Measurements from ENCODE around the gene PHF21B.
A peak's percentile ranks its signal among the peaks of the same experiment; 100 is the strongest.
"Not testable (repeated sequence)": the region's sequence is repeated elsewhere in the genome, so short reads cannot be mapped to it uniquely, and the experiment has no call there.

Gene PHF21B

DNA sequence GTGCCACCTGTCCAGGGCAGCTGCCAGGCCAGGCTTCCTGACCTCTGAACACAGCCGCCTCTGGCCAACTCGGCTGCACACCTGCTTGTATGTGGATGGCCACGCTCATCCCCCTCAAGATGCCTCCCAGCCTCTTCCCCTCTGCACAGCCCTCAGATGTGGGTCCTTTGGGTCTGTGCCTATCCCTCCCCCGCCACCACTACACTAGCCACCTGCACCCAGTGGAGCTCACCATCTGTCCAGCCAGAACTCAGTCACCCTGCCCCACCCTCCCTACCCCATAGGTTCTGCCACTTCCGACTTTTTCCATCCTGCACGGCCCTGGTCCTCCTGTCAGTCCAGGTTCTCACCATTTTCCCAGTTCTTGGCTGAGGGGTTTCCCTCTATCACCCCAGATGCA is 44.6 kb downstream of the PHF21B start:
- Histone ChIP-seq H3K9ac (ENCODE audit: insufficient read length) (no peak overlapping the region), H3K9me3 (ENCODE audit: low read depth, low read length) (no peaks in the 10 kb centered on the region), H3K27ac (no peak overlapping the region), H3K4me3 (no peak overlapping the region), H3K36me3 (ENCODE audit: insufficient read depth, low read length) (no peaks in the 10 kb centered on the region)
- TF ChIP-seq EZH2 (IDR thresholded peaks at IDR 0.05) (no peak), FOXP2 (optimal IDR thresholded peaks at IDR 0.05; ENCODE audit: control extremely low read depth, extremely low read length, insufficient read depth) (no peak), POLR2AphosphoS5 (IDR thresholded peaks at IDR 0.05; ENCODE audit: borderline replicate concordance, low read depth, low read length) (no peak)
- DNase-seq (ENCODE audit: low read depth, low spot score): no peak

DNA sequence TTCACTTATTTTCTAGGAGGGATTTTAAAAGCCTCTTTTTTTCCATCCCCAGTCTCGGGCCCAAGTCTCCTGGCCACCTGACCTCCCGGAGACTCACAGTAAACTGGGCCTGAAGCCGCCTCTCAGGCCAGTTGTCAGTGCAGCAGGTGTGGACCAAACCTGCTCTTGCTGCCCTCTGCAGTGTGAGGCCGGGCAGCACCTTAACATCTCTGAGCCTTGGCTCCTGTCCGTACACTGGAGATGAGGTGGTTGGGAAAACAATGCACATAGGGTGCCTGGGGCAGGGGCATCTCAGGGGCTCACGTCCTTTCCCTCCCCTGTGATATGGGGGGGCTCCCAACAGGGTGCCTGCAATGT is 45.1 kb downstream of the PHF21B start:
- no peaks in the 10 kb centered on the region for H3K36me3 ChIP-seq (ENCODE audit: insufficient read depth, low read length)
- H3K4me3 ChIP-seq: no peak overlapping the region
- no peak overlapping the region for H3K9ac ChIP-seq (ENCODE audit: insufficient read length)
- H3K27ac ChIP-seq: no peak overlapping the region
- TF ChIP-seq EZH2 (IDR thresholded peaks at IDR 0.05): no peak
- no peak for TF ChIP-seq FOXP2 (optimal IDR thresholded peaks at IDR 0.05; ENCODE audit: control extremely low read depth, extremely low read length, insufficient read depth)
- TF ChIP-seq POLR2AphosphoS5 (IDR thresholded peaks at IDR 0.05; ENCODE audit: borderline replicate concordance, low read depth, low read length): no peak
- H3K9me3 ChIP-seq (ENCODE audit: low read depth, low read length): no peaks in the 10 kb centered on the region
- DNase-seq (ENCODE audit: low read depth, low spot score): no peak

DNA sequence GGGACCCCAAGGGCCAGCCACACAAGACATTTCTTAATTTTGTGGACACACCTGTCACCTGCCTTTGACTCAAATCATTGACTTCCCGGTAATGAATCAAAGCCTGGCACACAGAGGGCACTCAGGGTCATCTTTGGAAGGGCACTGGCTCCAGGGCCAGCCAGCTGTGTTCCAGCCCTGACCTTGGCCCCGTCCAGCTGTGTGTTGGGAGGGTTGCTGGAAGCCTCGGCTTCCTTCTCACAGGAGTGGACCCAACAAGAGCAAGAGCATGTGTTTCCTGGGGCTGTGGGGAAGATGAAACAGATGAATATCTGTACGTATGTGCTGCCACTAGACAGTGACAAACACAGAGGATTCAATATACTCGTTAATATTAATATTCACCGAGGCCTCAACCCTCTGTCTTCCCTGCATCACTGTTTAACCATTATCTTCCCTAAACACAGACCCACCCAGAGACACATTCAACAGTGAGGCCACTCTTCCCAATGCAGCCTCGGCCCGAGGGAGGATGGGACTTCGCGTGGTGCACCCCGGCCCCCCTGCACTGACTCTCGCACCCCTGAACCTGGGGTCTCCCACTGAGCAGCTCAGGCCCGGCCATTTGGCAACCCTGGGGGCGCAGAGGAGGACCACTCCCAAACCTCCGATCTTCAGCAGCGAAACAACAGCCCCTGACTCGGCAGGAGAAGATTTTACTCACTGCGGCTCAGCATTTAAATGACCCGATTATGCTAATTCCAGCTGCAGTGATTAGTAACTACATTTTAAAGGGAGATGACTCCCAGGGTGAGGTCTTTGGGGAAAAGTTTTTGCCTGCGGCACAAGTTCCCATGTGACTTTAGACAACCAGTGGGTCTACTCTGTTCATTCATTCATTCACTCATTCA is 45.7 kb downstream of the PHF21B start:
- Histone ChIP-seq H3K4me3 (no peak overlapping the region), H3K9ac (ENCODE audit: insufficient read length) (no peak overlapping the region), H3K27ac (no peak overlapping the region), H3K9me3 (ENCODE audit: low read depth, low read length) (no peaks in the 10 kb centered on the region), H3K36me3 (ENCODE audit: insufficient read depth, low read length) (no peaks in the 10 kb centered on the region)
- TF ChIP-seq EZH2 (IDR thresholded peaks at IDR 0.05): no peak
- TF ChIP-seq FOXP2 (optimal IDR thresholded peaks at IDR 0.05; ENCODE audit: control extremely low read depth, extremely low read length, insufficient read depth): no peak
- no peak for TF ChIP-seq POLR2AphosphoS5 (IDR thresholded peaks at IDR 0.05; ENCODE audit: borderline replicate concordance, low read depth, low read length)
- DNase-seq (ENCODE audit: low read depth, low spot score): no peak

- Histone ChIP-seq H3K9ac (ENCODE audit: insufficient read length) (no peak overlapping the region), H3K27ac (no peak overlapping the region), H3K36me3 (ENCODE audit: insufficient read depth, low read length) (no peaks in the 10 kb centered on the region), H3K4me3 (no peak overlapping the region), H3K9me3 (ENCODE audit: low read depth, low read length) (no peaks in the 10 kb centered on the region)
- TF ChIP-seq POLR2AphosphoS5 (IDR thresholded peaks at IDR 0.05; ENCODE audit: borderline replicate concordance, low read depth, low read length) (no peak), FOXP2 (optimal IDR thresholded peaks at IDR 0.05; ENCODE audit: control extremely low read depth, extremely low read length, insufficient read depth) (no peak), EZH2 (IDR thresholded peaks at IDR 0.05) (no peak)
- no peak for DNase-seq (ENCODE audit: low read depth, low spot score)
Measured at GRCh38 chr22:44962741-44963454, 46.9 kb downstream of the PHF21B start.

DNA sequence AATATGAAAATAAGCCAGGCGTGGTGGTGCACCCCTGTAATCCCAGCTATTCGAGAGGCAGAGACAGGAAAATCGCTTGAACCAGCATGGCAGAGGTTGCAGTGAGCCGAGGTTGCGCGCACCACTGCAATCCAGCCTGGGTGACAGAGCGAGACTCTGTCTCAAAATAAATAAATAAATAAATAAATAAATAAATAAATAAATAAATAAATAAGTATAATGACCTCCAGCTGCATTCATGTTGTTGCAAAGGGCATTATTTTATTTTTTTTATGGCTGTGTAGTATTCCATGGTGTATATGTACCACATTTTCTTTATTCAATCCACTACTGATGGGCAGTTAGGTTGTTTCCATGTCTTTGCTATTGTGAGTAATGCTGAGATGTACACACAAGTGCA is 48.1 kb downstream of the PHF21B start:
- not testable (repeated sequence) for H3K27ac ChIP-seq; H3K36me3 ChIP-seq (ENCODE audit: insufficient read depth, low read length); H3K9me3 ChIP-seq (ENCODE audit: low read depth, low read length); H3K4me3 ChIP-seq; H3K9ac ChIP-seq (ENCODE audit: insufficient read length); DNase-seq (ENCODE audit: low read depth, low spot score)

DNA sequence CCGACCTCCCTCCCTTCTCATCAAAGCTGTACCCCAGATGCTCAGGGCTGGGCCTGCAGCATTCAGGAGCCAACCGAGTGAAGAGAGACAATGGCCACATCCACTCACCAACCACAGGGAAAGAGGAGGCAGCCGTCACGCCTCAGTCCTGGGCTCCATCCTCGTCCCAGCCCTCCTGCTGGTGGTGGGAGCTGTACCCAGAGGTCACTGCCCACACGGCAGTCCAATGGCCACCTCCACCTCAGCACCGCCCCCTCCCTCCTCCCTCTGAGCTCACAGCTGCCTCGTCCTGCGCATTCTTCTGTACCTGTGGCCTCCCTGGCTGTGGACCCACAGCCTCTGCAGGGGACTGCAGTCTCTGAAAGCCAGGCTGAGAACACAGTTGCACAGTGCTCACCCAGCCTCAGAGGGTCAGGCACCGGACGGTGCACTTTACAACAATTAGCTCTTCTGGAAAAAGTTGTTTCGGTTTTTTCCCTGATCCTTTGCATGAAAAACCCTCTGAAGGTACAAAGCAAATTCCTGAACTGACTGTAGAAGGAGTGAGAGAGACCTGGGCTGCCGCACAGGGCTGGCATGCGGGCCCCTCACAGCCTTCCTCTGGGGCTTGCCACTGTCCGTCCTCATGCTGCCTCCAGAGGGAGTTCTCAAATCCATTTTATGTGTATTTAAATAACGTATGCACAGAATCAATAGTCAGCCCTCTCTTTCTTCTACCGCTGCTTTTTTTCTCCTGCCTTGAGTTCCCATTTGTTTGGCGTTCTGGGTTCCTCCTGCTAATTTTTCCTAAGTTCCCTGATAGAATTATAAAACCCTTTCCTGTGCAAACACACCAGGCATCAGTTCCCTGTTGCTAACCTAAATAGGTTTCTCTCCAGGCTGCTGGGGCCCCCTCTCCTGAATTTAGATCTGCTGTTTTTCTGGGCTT is 52.7 kb downstream of the PHF21B start:
- no peak overlapping the region for H3K9ac ChIP-seq (ENCODE audit: insufficient read length)
- H3K27ac ChIP-seq: no peak overlapping the region
- no peaks in the 10 kb centered on the region for H3K36me3 ChIP-seq (ENCODE audit: insufficient read depth, low read length)
- peak; percentile 37 for TF ChIP-seq EZH2 (IDR thresholded peaks at IDR 0.05)
- no peak for TF ChIP-seq POLR2AphosphoS5 (IDR thresholded peaks at IDR 0.05; ENCODE audit: borderline replicate concordance, low read depth, low read length)
- TF ChIP-seq FOXP2 (optimal IDR thresholded peaks at IDR 0.05; ENCODE audit: control extremely low read depth, extremely low read length, insufficient read depth): no peak
- H3K4me3 ChIP-seq: no peak overlapping the region
- no peak for DNase-seq (ENCODE audit: low read depth, low spot score)
- H3K9me3 ChIP-seq (ENCODE audit: low read depth, low read length): no peaks in the 10 kb centered on the region

- Histone ChIP-seq H3K36me3 (ENCODE audit: insufficient read depth, low read length) (no peaks in the 10 kb centered on the region), H3K9me3 (ENCODE audit: low read depth, low read length) (no peaks in the 10 kb centered on the region), H3K9ac (ENCODE audit: insufficient read length) (no peak overlapping the region), H3K4me3 (no peak overlapping the region), H3K27ac (no peak overlapping the region)
- TF ChIP-seq EZH2 (IDR thresholded peaks at IDR 0.05) (no peak), FOXP2 (optimal IDR thresholded peaks at IDR 0.05; ENCODE audit: control extremely low read depth, extremely low read length, insufficient read depth) (no peak), POLR2AphosphoS5 (IDR thresholded peaks at IDR 0.05; ENCODE audit: borderline replicate concordance, low read depth, low read length) (no peak)
- no peak for DNase-seq (ENCODE audit: low read depth, low spot score)
Measured at GRCh38 chr22:44955102-44955501, 54.7 kb downstream of the PHF21B start.

GRCh38 chr22:44954149-44954548 is 55.7 kb downstream of the PHF21B start:
- no peaks in the 10 kb centered on the region for H3K36me3 ChIP-seq (ENCODE audit: insufficient read depth, low read length)
- H3K9me3 ChIP-seq (ENCODE audit: low read depth, low read length): no peaks in the 10 kb centered on the region
- DNase-seq (ENCODE audit: low read depth, low spot score): no peak
- no peak overlapping the region for H3K4me3 ChIP-seq
- no peak overlapping the region for H3K27ac ChIP-seq
- no peak overlapping the region for H3K9ac ChIP-seq (ENCODE audit: insufficient read length)
- no peak for TF ChIP-seq EZH2 (IDR thresholded peaks at IDR 0.05)
- no peak for TF ChIP-seq FOXP2 (optimal IDR thresholded peaks at IDR 0.05; ENCODE audit: control extremely low read depth, extremely low read length, insufficient read depth)
- TF ChIP-seq POLR2AphosphoS5 (IDR thresholded peaks at IDR 0.05; ENCODE audit: borderline replicate concordance, low read depth, low read length): no peak
